Measurements from ENCODE around the gene TRPV6.

Gene TRPV6

GRCh38 chr7:142885311-142886230, at the start of gene TRPV6:
TSS of gene TRPV6 (minus strand) at chr7:142885745.
- no peak for DNase-seq

- no peak for DNase-seq
These were observed 48.5 kb upstream of the TRPV6 start for GRCh38 chr7:142934056-142934455.

GRCh38 chr7:142933624-142934023, 48.1 kb upstream of the TRPV6 start, which contains the start of gene TRPV5:
TSS of gene TRPV5 (minus strand) at chr7:142933746. CDS start at chr7:142933459, 287 bp downstream.
- DNase-seq = no peak

DNA sequence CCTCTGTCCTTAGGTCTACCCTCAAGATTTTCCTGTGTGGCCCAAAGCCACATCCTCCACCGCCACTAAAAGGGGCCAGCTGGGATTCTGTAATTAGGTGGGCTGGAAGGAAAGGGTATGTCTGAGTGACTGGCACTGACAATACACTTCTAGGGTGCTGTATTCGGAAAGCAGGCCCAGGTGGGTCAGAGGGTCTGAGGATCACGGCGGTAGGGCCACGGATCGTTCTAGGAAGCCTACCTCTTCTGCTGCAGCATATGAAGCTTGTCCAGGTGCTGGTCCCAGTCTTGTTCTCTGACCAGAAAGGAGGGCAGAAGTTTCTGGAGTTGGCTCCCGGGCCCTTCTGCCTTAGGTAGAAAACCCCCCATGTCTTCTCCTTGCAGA, 47.5 kb upstream of the TRPV6 start:
- DNase-seq = no peak

- DNase-seq = no peak
These were observed 47.0 kb upstream of the TRPV6 start for GRCh38 chr7:142932386-142933091.

GRCh38 chr7:142930126-142930730, 44.7 kb upstream of the TRPV6 start:
- DNase-seq = no peak

- DNase-seq = no peak
These were observed 42.4 kb upstream of the TRPV6 start for GRCh38 chr7:142927949-142928348.

- no peak for DNase-seq
These were observed 41.7 kb upstream of the TRPV6 start for GRCh38 chr7:142927085-142927745.

DNA sequence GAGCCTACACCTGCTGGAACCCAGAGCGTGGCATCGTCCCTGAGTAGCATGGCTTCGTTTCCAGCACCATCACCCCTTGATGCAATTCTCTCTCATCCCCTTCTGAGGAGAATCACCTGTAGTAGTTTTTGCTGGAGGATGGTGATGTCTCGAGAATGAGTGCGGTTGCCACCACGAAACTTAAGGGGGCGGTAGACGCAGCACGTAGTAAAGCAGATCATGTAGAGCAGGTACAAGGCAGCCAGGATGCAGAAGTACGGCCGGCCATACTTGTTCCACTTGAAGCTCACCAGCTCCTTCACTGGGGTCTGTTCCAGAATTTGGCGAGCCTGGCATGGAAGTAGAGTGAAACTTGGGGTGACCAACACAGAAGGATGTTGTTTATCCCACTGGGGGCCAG, 39.9 kb upstream of the TRPV6 start:
- no peak for DNase-seq

GRCh38 chr7:142923391-142923790, 37.8 kb upstream of the TRPV6 start:
- DNase-seq = no peak

- no peak for DNase-seq
These were observed 34.1 kb upstream of the TRPV6 start for GRCh38 chr7:142919656-142920055.

GRCh38 chr7:142918901-142919300, 33.4 kb upstream of the TRPV6 start:
- no peak for DNase-seq

DNA sequence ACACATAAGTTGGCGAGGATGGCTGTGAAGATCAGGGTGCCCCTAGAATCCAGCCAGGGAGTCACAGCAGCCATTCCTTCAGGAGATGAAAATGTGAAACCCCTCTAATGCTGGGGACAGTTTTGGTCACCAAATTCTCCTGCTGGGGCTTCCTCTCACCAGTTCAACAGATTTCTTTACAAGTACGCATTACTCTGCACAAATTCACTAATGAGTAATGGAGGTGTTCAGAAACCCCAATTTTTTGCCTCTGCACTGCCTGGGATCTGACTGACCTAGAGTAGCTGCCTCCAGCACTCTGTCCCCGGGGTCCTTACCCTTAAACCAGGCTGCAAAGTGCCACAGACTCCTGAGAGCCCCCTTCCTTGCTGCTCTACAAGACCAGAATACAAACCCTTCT, 31.9 kb upstream of the TRPV6 start:
- DNase-seq = no peak

DNA sequence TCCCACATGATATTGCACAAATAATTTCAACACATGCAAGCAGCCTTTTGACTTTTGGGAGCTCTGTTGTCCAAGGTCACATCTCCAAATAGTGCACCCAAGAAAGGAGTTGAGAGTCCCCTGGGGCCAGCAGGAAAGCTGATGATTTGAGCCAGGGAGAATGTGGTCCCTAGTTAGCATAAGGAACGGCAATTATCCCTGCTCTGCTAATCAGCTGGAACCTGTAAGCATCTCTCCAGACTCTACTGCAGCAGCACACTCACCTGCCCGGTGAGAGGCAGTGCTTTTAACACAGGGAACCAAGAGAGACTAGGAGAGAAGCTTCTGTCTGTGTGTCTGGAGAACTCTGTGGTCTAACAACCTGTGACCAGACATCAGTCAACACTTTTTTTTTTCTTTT, 31.0 kb upstream of the TRPV6 start:
- no peak for DNase-seq

DNA sequence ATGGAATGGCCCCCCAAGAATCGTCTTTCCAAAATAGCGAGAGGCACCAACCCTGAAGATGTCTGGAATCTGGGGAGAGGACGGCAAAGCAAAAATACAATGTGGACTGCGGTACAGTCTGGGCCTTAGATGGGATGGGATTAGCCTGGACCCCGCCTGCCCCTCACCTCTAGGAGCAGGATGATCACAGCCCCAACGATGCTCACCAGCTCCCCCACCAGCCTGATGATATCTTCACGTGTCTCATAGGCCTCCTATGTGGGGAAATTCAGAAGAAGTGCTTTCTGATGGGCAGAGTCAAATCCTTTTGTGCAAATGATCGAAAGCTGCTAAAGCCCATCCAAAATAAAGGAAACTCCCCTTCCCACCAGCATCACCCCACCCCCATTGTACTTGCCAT, 29.8 kb upstream of the TRPV6 start:
- DNase-seq = no peak

DNA sequence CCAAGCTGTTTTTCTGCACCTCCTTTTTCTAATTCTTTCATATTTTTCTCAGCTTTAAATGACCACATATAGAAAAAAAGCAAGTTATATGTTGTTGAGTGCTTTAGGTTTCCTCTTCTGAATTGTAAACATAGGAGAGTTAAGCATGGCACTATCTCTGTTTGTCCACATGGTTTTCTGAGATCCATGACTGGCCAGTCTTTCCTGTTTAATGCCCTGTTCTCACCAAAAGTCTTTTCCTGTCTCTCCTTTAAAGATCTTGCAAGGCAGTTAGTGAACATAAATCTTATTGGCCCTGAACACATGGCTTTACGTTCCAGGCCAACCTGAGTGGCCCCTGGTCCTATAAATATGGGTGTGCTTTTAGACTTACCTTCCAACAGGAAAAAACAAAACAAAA, 28.6 kb upstream of the TRPV6 start:
- DNase-seq = no peak

DNA sequence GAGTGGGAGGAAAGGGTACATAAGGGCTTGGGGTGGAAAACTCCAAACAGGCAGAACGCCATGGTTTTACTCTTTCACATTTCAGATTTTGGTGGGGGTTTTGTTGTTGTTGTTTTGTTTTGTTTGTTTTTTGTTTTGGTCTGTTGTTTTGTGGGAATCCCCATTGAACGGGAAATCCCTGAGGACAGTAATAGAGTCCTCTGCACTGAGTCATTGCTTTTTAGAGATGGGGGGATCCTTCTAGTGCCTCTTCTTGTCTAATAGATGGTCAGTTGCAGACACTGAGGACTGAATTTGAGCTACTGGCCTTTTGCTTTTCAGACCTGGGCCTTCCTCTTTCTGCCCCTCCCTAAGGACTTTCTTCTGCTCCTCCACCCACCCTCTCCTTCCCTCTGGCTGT, 28.0 kb upstream of the TRPV6 start:
- no peak for DNase-seq

DNA sequence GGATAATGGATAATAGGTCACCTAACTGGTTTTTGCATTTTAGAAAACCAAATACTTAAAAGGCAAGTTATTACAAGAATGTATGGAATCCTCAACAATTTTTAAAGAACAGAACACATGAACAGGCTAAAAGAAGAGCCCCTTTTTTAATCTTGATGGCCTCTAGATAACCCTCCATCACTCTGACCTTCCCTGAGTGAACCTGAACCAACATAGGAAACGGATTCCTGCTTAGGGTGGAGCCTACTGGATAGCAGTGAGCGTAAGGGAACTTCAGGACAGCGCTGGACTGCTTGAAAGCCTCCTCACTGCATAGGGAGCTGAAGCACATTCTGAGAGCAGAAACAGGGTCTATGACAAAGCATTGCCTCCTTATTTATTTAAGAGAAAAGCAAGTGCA, 27.5 kb upstream of the TRPV6 start:
- no peak for DNase-seq

DNA sequence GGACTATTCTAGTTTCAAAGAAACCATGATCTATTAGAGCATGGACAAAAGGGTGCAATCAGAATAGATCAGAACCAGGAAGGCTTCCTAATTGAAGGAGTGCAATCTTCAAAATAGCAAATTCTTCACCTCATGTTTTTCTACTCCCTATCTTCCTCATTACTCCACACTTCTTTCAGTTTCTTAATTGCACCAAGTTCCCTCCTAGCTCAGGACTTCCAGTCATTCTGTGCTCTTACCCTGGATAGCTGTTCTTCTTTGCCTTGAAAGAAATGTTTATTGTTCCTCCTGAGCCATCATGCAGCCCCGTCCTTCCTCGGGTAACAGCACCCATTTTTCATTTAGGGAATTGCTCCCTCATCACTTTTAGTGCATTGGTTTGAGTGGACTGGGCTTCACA, 24.9 kb upstream of the TRPV6 start:
- DNase-seq = no peak

- no peak for DNase-seq
These were observed 24.5 kb upstream of the TRPV6 start for GRCh38 chr7:142910031-142910433.

GRCh38 chr7:142908921-142909890, 23.7 kb upstream of the TRPV6 start:
- no peak for DNase-seq

DNA sequence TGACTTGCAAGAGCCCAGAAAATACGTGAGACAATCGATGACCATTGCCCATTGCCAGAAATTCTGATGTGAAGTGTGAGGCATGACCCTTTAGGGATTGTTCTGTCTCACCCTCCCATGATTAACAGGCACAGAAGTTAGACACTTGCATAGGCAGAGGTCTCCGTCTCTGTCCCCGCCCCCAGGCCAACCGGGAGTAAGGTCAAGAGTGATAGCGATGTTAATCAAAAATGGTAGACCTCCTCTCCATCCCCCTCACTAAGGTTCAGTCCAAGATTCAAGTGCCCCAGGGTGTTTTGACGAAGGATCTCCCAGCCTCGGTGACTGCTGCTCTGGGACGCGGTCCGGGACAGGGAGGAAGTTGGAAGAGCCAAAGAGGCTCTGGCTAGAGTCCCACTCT, 22.7 kb upstream of the TRPV6 start:
- no peak for DNase-seq
